H1 (cell line): ENCODE data around the gene LSM10. TPM values are rescaled to one million over a fixed set of nuclear protein-coding genes. Genes with fewer than 3 reads are reported as not detected.

Source experiments
- CTCF ChIA-PET: fragments of 300-600 bp; sonication (Branson Sonifier 250); formaldehyde crosslinking; loops from one replicate; lab custom pipeline; 2021; ENCODE audit not compliant: partially characterized antibody; lab: Charles Lee
- POLR2A ChIA-PET: fragments of 300-600 bp; sonication (Branson Sonifier 250); formaldehyde crosslinking; loops from one replicate; lab custom pipeline; 2021; ENCODE audit warnings: inconsistent platforms; ENCODE audit not compliant: partially characterized antibody; lab: Charles Lee
- DNase-seq, 2 experiments: peaks; one replicate each; pipeline versions ENCODE4 v3.0.0 to v3.0.0-alpha.2; 2010 to 2022; ENCODE audit warnings: low spot score in 2 of 2, low read depth in 1 of 2, mixed read lengths in 1 of 2
- FAIRE-seq: peaks from 2 replicates; lab custom pipeline; 2011; peaks lifted over from hg19 to GRCh38; lab: Jason Lieb, UNC
- H2AFZ ChIP-seq: 2 replicates; pipeline ENCODE4 v1.8.1; 2012; ENCODE audit warnings: low read length, inconsistent platforms
- H2AK5ac ChIP-seq: 2 replicates; pipeline ENCODE4 v1.6.1; 2013; ENCODE audit warnings: low read depth, low read length
- H2BK120ac ChIP-seq: replicated peaks from 2 replicates; pipeline ENCODE3; 2013; ENCODE audit warnings: low read depth, low read length, inconsistent platforms
- H2BK12ac ChIP-seq: 2 replicates; pipeline ENCODE4 v1.6.1; 2013; ENCODE audit warnings: low read depth, low read length
- H2BK15ac ChIP-seq: 2 replicates; pipeline ENCODE4 v1.6.1; 2013; ENCODE audit warnings: low read length
- H2BK20ac ChIP-seq: 2 replicates; pipeline ENCODE4 v1.6.1; 2013; ENCODE audit warnings: low read length
- H2BK5ac ChIP-seq: 2 replicates; pipeline ENCODE4 v1.6.1; 2013; ENCODE audit warnings: low read depth, low read length
- H3K14ac ChIP-seq: 2 replicates; pipeline ENCODE4 v1.6.1; 2013; ENCODE audit warnings: inconsistent platforms; ENCODE audit not compliant: insufficient read length
- H3K18ac ChIP-seq: 2 replicates; pipeline ENCODE4 v1.6.1; 2013; ENCODE audit warnings: low read length; ENCODE audit errors: extremely low read depth
- H3K23ac ChIP-seq: 2 replicates; pipeline ENCODE4 v1.6.1; 2013; ENCODE audit warnings: inconsistent platforms; ENCODE audit not compliant: insufficient read length
- H3K23me2 ChIP-seq: 2 replicates; pipeline ENCODE4 v1.6.1; 2013; ENCODE audit warnings: low read depth, low read length
- H3K27ac ChIP-seq: 2 replicates; pipeline ENCODE4 v1.6.1; 2011; ENCODE audit warnings: low read depth, low read length, inconsistent platforms
- H3K27me3 ChIP-seq, 4 experiments: replicated peaks in 1 of 4; 1 replicate in 1 of 4; 2 replicates in 3 of 4; pipeline versions ENCODE4 v1.6.1 to v1.8.1; 2011 to 2013; ENCODE audit warnings: low read length in 3 of 4, mild to moderate bottlenecking in 3 of 4, inconsistent platforms in 2 of 4, mixed read lengths in 2 of 4, moderate library complexity in 1 of 4; ENCODE audit not compliant: control insufficient read depth in 3 of 4, insufficient read depth in 3 of 4; ENCODE audit errors: extremely low read depth in 1 of 4
- H3K36me3 ChIP-seq, 4 experiments: 2 replicates each; pipeline versions ENCODE4 v1.6.1 to v1.8.1; 2011 to 2013; ENCODE audit warnings: mild to moderate bottlenecking in 4 of 4, low read length in 3 of 4, moderate library complexity in 2 of 4, control low read depth in 1 of 4, inconsistent platforms in 1 of 4; ENCODE audit not compliant: insufficient read depth in 4 of 4, control insufficient read depth in 2 of 4
- H3K4ac ChIP-seq: replicated peaks from 2 replicates; pipeline ENCODE3; 2013; ENCODE audit warnings: low read length, low read depth, mixed read lengths, inconsistent platforms; ENCODE audit not compliant: insufficient read length
- H3K4me1 ChIP-seq, 4 experiments: replicated peaks in 1 of 4; 1 replicate in 1 of 4; 2 replicates in 3 of 4; pipeline versions ENCODE4 v1.6.1 to v1.8.1; 2011 to 2013; ENCODE audit warnings: low read length in 3 of 4, inconsistent platforms in 2 of 4, mixed read lengths in 1 of 4; ENCODE audit not compliant: insufficient read depth in 4 of 4, control insufficient read depth in 3 of 4
- H3K4me2 ChIP-seq, 2 experiments: 2 replicates each; pipeline versions ENCODE4 v1.6.1 to v1.8.1; 2011 to 2013; ENCODE audit warnings: low read depth in 2 of 2, low read length in 2 of 2, control low read depth in 1 of 2, inconsistent platforms in 1 of 2, mild to moderate bottlenecking in 1 of 2; ENCODE audit not compliant: insufficient read depth in 1 of 2
- H3K4me3 ChIP-seq, 4 experiments: fragments of 200-600, 300-600 bp in 1 of 4; sonication (generic), shearing (Covaris generic), sonication (Bioruptor Twin) in 1 of 4; 2 replicates each; pipeline versions ENCODE4 v1.5.1 to v1.8.1; 2011 to 2016; ENCODE audit warnings: low read length in 4 of 4, low read depth in 3 of 4, control low read depth in 2 of 4, inconsistent platforms in 2 of 4, mild to moderate bottlenecking in 2 of 4, mixed read lengths in 1 of 4, moderate library complexity in 1 of 4; ENCODE audit not compliant: insufficient read depth in 2 of 4; ENCODE audit errors: extremely low read depth in 1 of 4
- H3K56ac ChIP-seq: replicated peaks from 2 replicates; pipeline ENCODE3; 2013; ENCODE audit warnings: low read depth, mild to moderate bottlenecking, mixed read lengths, low read length, inconsistent platforms; ENCODE audit not compliant: insufficient read length
- H3K79me1 ChIP-seq: 2 replicates; pipeline ENCODE4 v1.6.1; 2013; ENCODE audit warnings: low read depth, low read length, control low read depth
- H3K79me2 ChIP-seq, 2 experiments: 2 replicates each; pipeline versions ENCODE4 v1.6.1 to v1.8.1; 2012 to 2013; ENCODE audit warnings: low read length in 2 of 2, mild to moderate bottlenecking in 2 of 2, inconsistent platforms in 1 of 2; ENCODE audit not compliant: insufficient read depth in 2 of 2, control insufficient read depth in 1 of 2
- H3K9ac ChIP-seq, 4 experiments: replicated peaks in 1 of 4; 1 replicate in 1 of 4; 2 replicates in 3 of 4; pipeline versions ENCODE4 v1.6.1 to v1.8.1; 2011 to 2013; ENCODE audit warnings: low read depth in 3 of 4, low read length in 3 of 4, control low read depth in 2 of 4, mild to moderate bottlenecking in 2 of 4, moderate library complexity in 2 of 4, inconsistent platforms in 1 of 4; ENCODE audit errors: extremely low read depth in 1 of 4
- H3K9me3 ChIP-seq, 2 experiments: 2 replicates each; pipeline versions ENCODE4 v1.6.1 to v1.8.1; 2012 to 2013; ENCODE audit warnings: mild to moderate bottlenecking in 2 of 2, moderate library complexity in 2 of 2, control low read depth in 1 of 2, inconsistent platforms in 1 of 2, low read depth in 1 of 2, low read length in 1 of 2, mixed read lengths in 1 of 2; ENCODE audit not compliant: insufficient read depth in 2 of 2
- H4K20me1 ChIP-seq, 2 experiments: replicated peaks in 1 of 2; 2 replicates each; pipeline versions ENCODE3 to v1.8.1; 2011 to 2013; ENCODE audit warnings: inconsistent platforms in 2 of 2, low read length in 2 of 2, mild to moderate bottlenecking in 1 of 2; ENCODE audit not compliant: insufficient read depth in 2 of 2, control insufficient read depth in 1 of 2
- H4K5ac ChIP-seq: 2 replicates; pipeline ENCODE4 v1.6.1; 2013; ENCODE audit warnings: low read length, low read depth, mixed read lengths, inconsistent platforms; ENCODE audit not compliant: insufficient read length
- H4K8ac ChIP-seq: 2 replicates; pipeline ENCODE4 v1.8.0; 2013; ENCODE audit warnings: mild to moderate bottlenecking, moderate library complexity, low read length, inconsistent platforms; ENCODE audit not compliant: insufficient read depth; ENCODE audit errors: extremely low read depth
- H4K91ac ChIP-seq: replicated peaks from 2 replicates; pipeline ENCODE3; 2013; ENCODE audit warnings: low read length, mixed read lengths, inconsistent platforms; ENCODE audit not compliant: insufficient read length
- BACH1 ChIP-seq: IDR thresholded peaks from 2 replicates; pipeline ENCODE4 v1.6.1; 2012; ENCODE audit warnings: low read length, improper control_type of control experiment
- CEBPB ChIP-seq: IDR thresholded peaks from 2 replicates; pipeline ENCODE4 v1.6.1; 2012; ENCODE audit warnings: low read depth, low read length
- CTCF ChIP-seq, 3 experiments: IDR thresholded peaks; 1 replicate in 2 of 3; 2 replicates in 1 of 3; pipeline versions ENCODE4 v1.5.1 to v1.6.1; 2011; ENCODE audit warnings: low read length in 3 of 3, mild to moderate bottlenecking in 3 of 3, inconsistent platforms in 2 of 3, low read depth in 1 of 3, moderate library complexity in 1 of 3; ENCODE audit not compliant: insufficient read depth in 1 of 3; ENCODE audit errors: control extremely low read depth in 1 of 3
- EGR1 ChIP-seq: IDR thresholded peaks from 2 replicates; pipeline ENCODE4 v1.6.1; 2011; ENCODE audit warnings: low read depth, low read length, borderline replicate concordance
- KDM5A ChIP-seq: fragments of 200-600 bp; IDR thresholded peaks from 2 replicates; pipeline ENCODE4 v1.7.1; 2012; ENCODE audit warnings: mild to moderate bottlenecking, low read length, inconsistent platforms, mixed read lengths
- POU5F1 ChIP-seq: IDR thresholded peaks from 2 replicates; pipeline ENCODE4 v1.6.1; 2011; ENCODE audit warnings: low read depth, mild to moderate bottlenecking, low read length, moderate library complexity
- SIX5 ChIP-seq: IDR thresholded peaks from 2 replicates; pipeline ENCODE4 v1.6.1; 2011; ENCODE audit warnings: mild to moderate bottlenecking, low read depth, low read length
- TCF12 ChIP-seq: IDR thresholded peaks from 2 replicates; pipeline ENCODE4 v1.6.1; 2011; ENCODE audit warnings: low read depth, mild to moderate bottlenecking, low read length
- WGBS, 2 experiments: shearing (Covaris generic) in 1 of 2; methylation state at CpG; one replicate each; pipeline versions ENCODE4 v1.1.6 to v1.1.7; 2013 to 2015; ENCODE audit warnings: low lambda C conversion rate in 2 of 2, mixed read lengths in 2 of 2, inconsistent platforms in 1 of 2, low coverage in 1 of 2, missing lambda C conversion rate in 1 of 2; ENCODE audit not compliant: insufficient replicate concordance in 2 of 2, insufficient coverage in 1 of 2, insufficient read length in 1 of 2; ENCODE audit errors: extremely low coverage in 1 of 2, missing lambda C conversion rate in 1 of 2; 5-methylcytosine and 5-hydroxymethylcytosine counted together
- polyA plus RNA-seq, 7 experiments: library from polyadenylated mRNA; depleted of rRNA in 3 of 7; stranded (reverse) in 5 of 7; unstranded in 2 of 7; fragments of >200 nt in 5 of 7; fragments of 200-250 nt in 2 of 7; gene quantifications; 1 replicate in 5 of 7; 2 replicates in 1 of 7; 4 replicates in 1 of 7; pipeline versions ENCODE4 v1.2.1 to v1.2.3, GENCODE V29; 2011 to 2013; ENCODE audit warnings: missing spikeins in 2 of 7, mixed read lengths in 2 of 7
- total RNA-seq: library from RNA; stranded (reverse); fragmentation: NEBNext Ultra II Directional; extraction: Animal tissue kit (Norgen Biotek cat#: 25700); gene quantifications from 2 replicates; pipeline ENCODE4 v1.2.1, GENCODE V29; 2021

Gene LSM10
- total and polyA plus RNA-seq, 2 of the 8 experiments (the other 6 are each of a cell fraction or from before 2014, with no cell fraction given) = 59.5 to 140 TPM

- Histone ChIP-seq H3K4ac (no peak overlapping the region), H3K23ac (no peak overlapping the region), H2BK12ac (no peak overlapping the region), H2AK5ac (no peak overlapping the region), H2BK15ac (no peak overlapping the region), H3K36me3 (no peaks in the 10 kb centered on the region), H3K23me2 (no peaks in the 10 kb centered on the region), H4K5ac (no peak overlapping the region), H4K91ac (no peak overlapping the region), H3K27me3 (no peaks in the 10 kb centered on the region), H3K18ac (no peak overlapping the region), H3K27ac (no peak overlapping the region), H4K20me1 (no peaks in the 10 kb centered on the region)
- FAIRE-seq = no peak
- CTCF ChIA-PET = interaction anchor here (1.3 to 4.7 kb wide), 6 partner anchors 10 to 72 kb away, joined by 3 to 24 read pairs (median 4); no protein-coding TSS in a partner anchor
- POLR2A ChIA-PET = interaction anchor here (1.4 to 1.7 kb wide), 2 partner anchors 11 to 18 kb away, joined by 3 to 5 read pairs; partner anchors contain the start of gene LSM10
- no peak for TF ChIP-seq CTCF (IDR thresholded peaks at IDR 0.05; ENCODE audit: control extremely low read depth in 1 of 3, insufficient read depth in 1 of 3, low read depth in 1 of 3, low read length in 3 of 3)
- no peak for TF ChIP-seq CEBPB
- no peak for TF ChIP-seq SIX5
- no peak for TF ChIP-seq KDM5A
- no peak for TF ChIP-seq EGR1
- no peak for TF ChIP-seq POU5F1
- TF ChIP-seq TCF12 = no peak
- TF ChIP-seq BACH1 = no peak
- TF ChIP-seq, all 59 proteins: peak for 0
- no peak for DNase-seq
- Histone ChIP-seq H2BK20ac (no peak overlapping the region), H3K79me1 (no peaks in the 10 kb centered on the region; the same call in 1 of the 2 replicates), H3K14ac (no peak overlapping the region), H2BK120ac (no peak overlapping the region), H3K56ac (no peak overlapping the region), H3K9me3 (no peaks in the 10 kb centered on the region), H3K4me1 (peaks cover 0 to 3% (median 0%) of the 10 kb centered on the region in 4 experiments; a peak in 1 of 7 replicates), H3K79me2 (no peaks in the 10 kb centered on the region), H3K4me2 (no peak overlapping the region), H3K4me3 (no peak overlapping the region), H3K9ac (no peak overlapping the region; a peak in 1 of 7 replicates), H2AFZ (no peak overlapping the region), H4K8ac (no peak overlapping the region), H2BK5ac (no peak overlapping the region)
- WGBS, 2 experiments = 92% methylated on average over 14 of the region's 15 CpGs; no CpG with 5 or more reads in 1 of the 2 experiments
These were observed 18.1 kb upstream of the LSM10 start for GRCh38 chr1:36415661-36416326.
